Measurements from ENCODE around the gene ZP1.
"Not testable (repeated sequence)": the region's sequence is repeated elsewhere in the genome, so short reads cannot be mapped to it uniquely, and the experiment has no call there.

Gene ZP1, protein sequence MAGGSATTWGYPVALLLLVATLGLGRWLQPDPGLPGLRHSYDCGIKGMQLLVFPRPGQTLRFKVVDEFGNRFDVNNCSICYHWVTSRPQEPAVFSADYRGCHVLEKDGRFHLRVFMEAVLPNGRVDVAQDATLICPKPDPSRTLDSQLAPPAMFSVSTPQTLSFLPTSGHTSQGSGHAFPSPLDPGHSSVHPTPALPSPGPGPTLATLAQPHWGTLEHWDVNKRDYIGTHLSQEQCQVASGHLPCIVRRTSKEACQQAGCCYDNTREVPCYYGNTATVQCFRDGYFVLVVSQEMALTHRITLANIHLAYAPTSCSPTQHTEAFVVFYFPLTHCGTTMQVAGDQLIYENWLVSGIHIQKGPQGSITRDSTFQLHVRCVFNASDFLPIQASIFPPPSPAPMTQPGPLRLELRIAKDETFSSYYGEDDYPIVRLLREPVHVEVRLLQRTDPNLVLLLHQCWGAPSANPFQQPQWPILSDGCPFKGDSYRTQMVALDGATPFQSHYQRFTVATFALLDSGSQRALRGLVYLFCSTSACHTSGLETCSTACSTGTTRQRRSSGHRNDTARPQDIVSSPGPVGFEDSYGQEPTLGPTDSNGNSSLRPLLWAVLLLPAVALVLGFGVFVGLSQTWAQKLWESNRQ

GRCh38 chr11:60866911-60867870 lies at the start of gene ZP1:
Gene ZP1 (plus strand): TSS chr11:60867542. CDS start chr11:60867562, 20 bp downstream.
- TF ChIP-seq CTCF (conservative IDR thresholded peaks at IDR 0.05), result no peak
- H3K27ac ChIP-seq, result peak within 1 kb of the TSS; percentile 76

DNA sequence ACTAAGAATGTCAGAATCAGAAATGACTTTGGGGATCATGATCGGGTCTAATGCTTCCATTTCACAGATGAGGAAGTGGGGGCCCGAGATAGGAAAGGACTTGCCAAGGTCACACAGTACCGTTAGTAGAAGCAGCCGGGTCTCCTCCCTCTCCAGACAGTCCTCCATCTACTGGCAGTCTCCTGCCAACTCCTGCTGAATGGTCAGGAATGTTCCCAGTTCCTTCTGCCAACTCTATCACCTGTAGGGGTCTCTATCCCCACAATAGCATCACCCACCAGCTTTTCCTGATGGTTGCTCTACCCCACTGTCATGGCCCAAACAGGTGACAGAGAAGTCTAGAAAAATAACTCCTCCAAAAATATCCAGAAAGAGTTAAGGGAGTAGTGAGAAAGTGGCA lies 49.3 kb upstream of the ZP1 start:
- TF ChIP-seq CTCF (conservative IDR thresholded peaks at IDR 0.05), result no peak
- H3K27ac ChIP-seq, result no peak overlapping the region

GRCh38 chr11:60821827-60822599 lies 45.3 kb upstream of the ZP1 start:
- TF ChIP-seq CTCF (conservative IDR thresholded peaks at IDR 0.05), result no peak
- H3K27ac ChIP-seq, result no peak overlapping the region

DNA sequence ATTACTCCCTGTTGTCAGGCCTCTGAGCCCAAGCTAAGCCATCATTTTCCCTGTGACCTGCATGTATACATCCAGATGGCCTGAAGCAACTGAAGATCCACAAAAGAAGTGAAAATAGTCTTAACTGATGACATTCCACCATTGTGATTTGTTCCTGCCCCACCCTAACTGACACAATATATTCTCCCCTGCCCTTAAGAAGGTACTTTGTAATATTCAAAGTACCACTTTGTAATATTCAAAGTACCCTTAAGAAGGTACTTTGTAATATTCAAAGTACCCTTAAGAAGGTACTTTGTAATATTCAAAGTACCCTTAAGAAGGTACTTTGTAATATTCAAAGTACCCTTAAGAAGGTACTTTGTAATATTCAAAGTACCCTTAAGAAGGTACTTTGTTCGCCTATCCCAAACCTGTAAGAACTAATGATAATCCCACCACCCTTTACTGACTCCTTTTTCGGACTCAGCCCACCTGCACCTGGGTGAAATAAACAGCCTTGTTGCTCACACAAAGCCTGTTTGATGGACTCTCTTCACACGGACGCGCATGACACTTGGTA lies 43.5 kb upstream of the ZP1 start:
- H3K27ac ChIP-seq, result not testable (repeated sequence)

DNA sequence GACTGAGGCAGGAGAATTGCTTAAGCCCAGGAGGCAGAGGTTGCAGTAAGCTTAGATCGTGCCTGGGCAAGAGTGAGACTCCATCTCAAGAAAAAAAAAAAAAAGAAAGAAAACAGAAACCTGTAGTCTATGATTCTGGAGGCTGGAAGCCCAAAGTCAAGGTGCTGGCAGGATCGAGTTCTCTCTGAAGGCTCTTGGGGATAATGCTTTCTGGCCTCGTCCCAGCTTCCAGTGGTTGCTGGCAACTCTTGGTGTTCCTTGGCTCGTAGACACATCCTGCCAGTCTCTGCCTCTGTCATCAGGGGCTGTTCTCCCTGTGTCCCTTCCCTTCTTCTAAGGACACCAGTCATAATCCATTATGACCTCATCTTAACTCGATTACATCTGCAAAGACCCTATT lies 42.2 kb upstream of the ZP1 start:
- H3K27ac ChIP-seq, result no peak overlapping the region
- no peak for TF ChIP-seq CTCF (conservative IDR thresholded peaks at IDR 0.05)

DNA sequence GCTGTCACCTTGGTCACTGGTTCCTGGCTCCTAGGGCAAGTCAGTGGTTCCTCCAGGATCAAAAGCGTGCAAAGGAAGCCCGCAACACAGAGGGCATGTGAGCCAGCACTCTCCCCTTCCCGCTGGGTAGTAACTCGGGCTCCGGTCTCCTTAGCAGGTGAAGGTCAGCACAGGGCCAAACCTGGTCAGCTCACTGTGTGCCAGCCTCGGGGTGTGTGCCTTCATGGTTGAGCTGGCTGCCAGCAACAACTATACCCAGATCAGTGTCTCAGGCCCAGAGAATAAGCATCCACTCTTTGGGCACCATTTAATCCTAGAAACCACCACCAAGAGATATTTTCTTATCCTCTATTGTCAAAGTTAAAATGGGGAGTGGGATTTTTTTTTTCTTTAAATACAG lies 41.6 kb upstream of the ZP1 start:
- no peak for TF ChIP-seq CTCF (conservative IDR thresholded peaks at IDR 0.05)
- H3K27ac ChIP-seq, result no peak overlapping the region

DNA sequence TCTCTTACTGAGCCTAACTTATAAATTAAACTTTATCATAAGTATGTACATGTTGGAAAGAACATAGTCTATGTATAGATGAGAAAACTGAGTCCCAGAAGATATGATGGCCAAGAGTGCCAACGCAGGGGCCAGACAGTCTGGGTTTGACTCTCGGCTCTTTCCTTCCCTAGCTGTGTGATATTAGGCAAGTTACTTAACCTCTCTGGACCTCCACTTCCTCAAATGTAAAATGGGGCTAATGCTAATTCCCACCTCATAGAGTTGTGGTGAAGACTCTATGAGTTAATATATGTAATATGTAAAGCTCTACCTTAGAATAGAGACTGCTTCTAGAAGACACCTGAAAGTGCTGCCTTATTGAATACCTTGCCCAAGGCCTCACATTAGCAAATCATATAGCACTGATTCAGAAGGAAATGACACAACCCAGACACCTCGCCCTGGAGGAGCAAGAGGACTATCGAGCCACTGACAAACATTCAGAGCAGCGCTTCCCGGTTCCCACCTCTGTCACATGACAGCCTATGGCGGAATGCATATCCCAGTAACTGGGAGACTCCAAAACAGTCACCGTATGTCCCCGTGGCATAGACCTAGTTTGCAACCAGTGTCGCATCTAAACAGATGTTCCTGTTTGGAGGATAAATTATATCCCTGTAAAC lies 36.7 kb upstream of the ZP1 start:
- peak overlapping the region; percentile 73 for H3K27ac ChIP-seq
- no peak for TF ChIP-seq CTCF (conservative IDR thresholded peaks at IDR 0.05)
